GM19467 (cell line): ENCODE results near the gene APEH.
"Not testable (repeated sequence)": the region's sequence is repeated elsewhere in the genome, so short reads cannot be mapped to it uniquely, and the experiment has no call there.

Experiments
- ATAC-seq: cut with Tn5 transposase; IDR thresholded peaks from one replicate; pipeline ENCODE4 v1.9.1; 2021; ENCODE audit warnings: mild to moderate bottlenecking, moderate library complexity; ENCODE audit not compliant: unreplicated experiment

APEH gene

DNA sequence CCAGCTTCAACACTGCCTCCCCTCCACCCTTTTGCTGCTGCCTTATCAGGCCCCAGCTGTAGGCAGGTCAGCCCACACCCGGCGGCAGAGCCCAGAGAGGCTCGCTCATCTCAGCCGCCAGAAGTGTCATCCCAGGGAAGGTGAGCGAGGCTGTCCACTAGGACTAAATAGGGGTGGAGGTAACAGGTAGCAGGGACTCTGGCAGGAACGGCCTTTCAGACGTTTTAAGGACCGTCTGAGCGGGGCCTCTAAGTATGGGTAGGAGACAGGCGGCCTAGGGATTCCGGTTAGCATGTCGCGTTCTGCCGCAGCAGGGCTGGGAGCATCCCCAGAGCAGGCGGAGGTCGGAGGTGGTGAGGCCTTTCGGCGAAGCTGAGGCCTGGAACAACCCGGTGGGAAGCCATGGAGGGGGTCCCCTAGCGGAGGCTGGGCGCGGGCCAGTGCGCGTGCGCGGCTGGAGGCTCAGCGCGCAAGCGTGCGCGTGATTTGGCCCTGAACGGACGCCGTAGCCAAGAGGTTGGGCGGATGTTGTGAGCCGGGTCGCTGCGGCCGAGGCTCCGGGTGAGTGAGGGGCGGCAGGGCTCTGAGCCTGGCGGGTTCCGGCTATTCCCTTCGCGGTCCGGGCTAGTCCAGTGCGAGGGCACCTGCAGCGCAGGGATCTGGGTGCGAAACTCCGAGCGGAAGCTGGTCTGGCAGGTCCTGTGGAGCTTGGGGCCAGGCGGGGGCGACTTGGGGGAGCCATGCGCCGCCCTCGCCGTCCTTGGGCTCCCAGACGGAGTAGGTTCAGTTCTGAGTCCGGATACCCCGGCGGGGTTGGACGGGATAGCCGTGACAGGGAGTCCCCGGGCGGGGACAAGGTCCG lies 15.1 kb downstream of the APEH start, which contains the start of the genes MST1 and RNF123:
TSS of gene MST1 (minus strand) at position 429 of the 862 bp plus-strand sequence. CDS start 783 bp downstream, outside the sequence.
TSS of gene RNF123 (plus strand) at position 512 of the 862 bp plus-strand sequence. CDS start 1,609 bp downstream, outside the sequence.
- ATAC-seq: peak; percentile 45

- ATAC-seq: not testable (repeated sequence)
Observed at GRCh38 chr3:49689908-49690624, 15.9 kb downstream of the APEH start.

DNA sequence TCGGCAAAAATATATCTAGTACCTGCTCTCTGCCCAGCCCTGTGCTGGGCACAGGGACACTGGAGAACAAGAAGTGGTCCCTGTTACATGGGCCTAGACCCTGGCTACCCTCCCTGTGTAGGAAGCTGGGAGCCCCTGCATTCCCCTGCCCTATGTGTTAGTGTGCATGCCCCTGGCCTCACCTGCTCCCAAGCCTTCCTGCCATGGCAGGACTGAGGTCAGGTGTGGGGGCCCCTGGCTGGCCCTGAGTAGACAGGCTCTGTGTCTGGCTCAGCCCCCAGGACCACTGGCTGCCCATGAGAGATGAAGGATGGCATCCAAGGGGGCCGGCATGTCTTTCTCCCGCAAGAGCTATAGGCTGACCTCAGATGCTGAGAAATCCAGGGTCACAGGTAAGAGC lies 16.7 kb downstream of the APEH start:
- not testable (repeated sequence) for ATAC-seq

- not testable (repeated sequence) for ATAC-seq
Observed at GRCh38 chr3:49691481-49691880, 17.3 kb downstream of the APEH start.

DNA sequence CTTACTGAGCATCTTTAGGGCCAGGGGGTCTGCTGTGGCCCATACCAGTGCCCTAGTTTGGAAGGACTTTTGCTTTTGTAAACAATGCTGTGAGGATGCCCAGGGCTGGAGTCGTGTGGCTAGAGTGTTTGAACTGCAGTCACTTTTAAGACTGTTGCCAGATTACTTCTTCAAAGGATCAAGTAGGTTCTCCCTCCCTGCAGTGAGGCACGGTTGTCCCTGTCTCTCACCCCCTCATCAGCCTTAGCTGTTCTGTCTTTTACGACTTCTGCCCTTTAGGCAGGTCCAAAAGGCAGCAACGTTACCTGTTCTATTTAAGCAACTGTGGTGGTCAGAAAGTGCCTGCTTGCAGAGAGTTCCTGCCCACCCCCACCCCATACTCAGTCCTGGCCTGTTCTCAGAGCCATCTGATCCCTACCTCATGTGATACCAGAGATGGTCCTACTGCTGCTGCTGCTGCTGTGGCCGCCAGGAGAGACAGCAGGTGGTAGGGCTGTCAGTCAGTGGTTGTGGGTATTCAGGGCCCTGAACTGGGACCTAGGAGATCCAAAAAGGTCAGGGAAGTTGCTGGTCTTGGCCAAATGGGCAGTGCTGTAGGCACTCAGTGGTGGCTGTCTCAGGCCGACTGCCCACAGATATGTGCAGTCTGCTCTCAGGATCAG lies 20.4 kb downstream of the APEH start:
- ATAC-seq: not testable (repeated sequence)

- ATAC-seq: not testable (repeated sequence)
Observed at GRCh38 chr3:49695350-49696015, 21.3 kb downstream of the APEH start.

- no peak for ATAC-seq
Observed at GRCh38 chr3:49699281-49699979, 25.3 kb downstream of the APEH start.

DNA sequence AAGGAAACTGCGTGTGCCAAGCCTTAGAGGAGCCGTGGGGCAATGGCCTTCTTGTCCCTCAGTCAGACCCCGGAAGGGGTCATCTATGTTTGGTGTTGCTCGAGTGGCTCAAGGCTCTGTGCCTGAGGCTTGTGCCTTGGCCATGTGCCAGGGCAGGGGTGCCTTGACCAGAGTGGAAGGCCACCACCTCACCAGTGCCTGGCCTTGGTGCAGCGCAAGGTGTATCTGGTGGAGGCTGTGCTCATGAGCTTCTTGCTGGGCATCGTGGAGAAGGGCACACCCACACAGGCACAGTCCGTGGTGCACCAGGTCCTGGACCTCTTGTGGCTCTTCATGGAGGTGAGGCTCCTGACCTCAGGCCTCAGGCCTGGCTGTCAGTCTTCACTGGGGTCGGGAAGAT lies 25.9 kb downstream of the APEH start:
- ATAC-seq: no peak

DNA sequence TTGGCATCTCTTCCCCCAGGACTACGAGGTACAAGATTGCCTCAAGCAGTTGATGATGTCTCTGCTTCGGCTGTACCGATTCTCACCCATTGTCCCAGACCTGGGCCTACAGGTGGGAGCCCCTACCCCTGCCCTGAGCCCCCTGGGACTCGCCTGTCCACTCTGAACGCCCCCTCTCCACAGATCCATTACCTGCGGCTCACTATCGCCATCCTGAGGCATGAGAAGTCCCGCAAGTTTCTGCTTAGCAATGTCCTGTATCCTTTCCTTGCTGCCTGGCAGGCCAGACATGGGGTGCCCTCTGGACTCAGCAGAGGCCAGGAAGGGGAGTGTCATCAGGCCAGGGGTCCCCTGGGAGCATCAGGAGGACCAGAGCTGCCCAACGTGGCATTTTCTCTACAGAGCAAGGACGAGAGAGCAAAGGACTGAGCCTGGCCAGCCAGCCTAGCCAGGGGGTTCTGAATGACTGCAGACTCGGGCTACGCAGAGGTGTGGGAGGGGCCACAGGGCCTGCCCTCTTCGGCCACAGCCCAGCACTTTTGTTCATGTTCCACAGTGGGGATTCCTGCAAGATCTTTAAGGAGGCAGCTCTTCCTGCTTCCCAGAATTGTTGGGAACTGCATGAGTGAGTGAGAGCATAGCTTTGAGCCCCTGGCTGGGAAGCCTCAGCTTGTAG lies 26.4 kb downstream of the APEH start:
- no peak for ATAC-seq

GRCh38 chr3:49701388-49702077 lies 27.4 kb downstream of the APEH start:
- ATAC-seq: no peak

- ATAC-seq: no peak
Observed at GRCh38 chr3:49702672-49703071, 28.5 kb downstream of the APEH start.

GRCh38 chr3:49703443-49703927 lies 29.3 kb downstream of the APEH start:
- ATAC-seq: no peak

- no peak for ATAC-seq
Observed at GRCh38 chr3:49703956-49704355, 29.8 kb downstream of the APEH start.

- ATAC-seq: no peak
Observed at GRCh38 chr3:49704629-49705028, 30.5 kb downstream of the APEH start.

GRCh38 chr3:49705390-49705960 lies 31.3 kb downstream of the APEH start:
- no peak for ATAC-seq

DNA sequence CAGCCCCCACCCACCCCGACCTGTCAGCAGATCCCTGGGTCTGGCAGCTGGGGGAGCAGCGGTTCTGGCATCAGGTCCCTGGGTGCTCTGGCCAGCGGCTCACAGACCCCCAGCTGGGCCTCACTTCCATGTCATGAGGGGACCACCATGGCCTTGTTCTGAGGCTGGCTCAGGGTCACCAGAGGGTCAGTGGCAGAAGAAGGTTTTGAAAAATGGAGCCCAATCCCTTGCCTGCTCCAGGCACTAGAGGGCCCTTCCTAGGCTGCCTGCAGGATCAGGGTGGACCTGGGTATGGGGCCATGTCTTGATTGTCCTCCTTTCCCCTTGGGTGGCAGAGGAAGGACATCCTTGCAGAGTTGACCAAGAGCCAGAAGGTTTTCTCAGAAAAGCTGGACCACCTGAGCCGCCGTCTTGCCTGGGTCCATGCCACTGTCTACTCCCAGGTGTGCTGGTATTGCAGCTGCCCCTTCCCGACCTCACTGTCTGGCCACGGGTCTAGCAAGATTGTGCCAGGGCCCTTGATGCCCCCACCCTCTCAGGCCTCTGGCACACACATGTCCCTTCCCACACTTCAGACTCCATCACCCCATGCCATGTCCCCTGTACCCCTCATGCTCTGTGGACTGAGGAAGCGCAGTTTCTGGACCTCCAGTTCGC lies 32.4 kb downstream of the APEH start:
- ATAC-seq: no peak

GRCh38 chr3:49707113-49707480 lies 32.9 kb downstream of the APEH start:
- no peak for ATAC-seq

GRCh38 chr3:49709852-49710251 lies 35.7 kb downstream of the APEH start:
- ATAC-seq: no peak
